HG03575 (cell line): ENCODE data around the gene RTN1.

Experiments
- ATAC-seq: cut with Tn5 transposase; IDR thresholded peaks from one replicate; pipeline ENCODE4 v1.9.1; 2021; ENCODE audit not compliant: unreplicated experiment, insufficient number of reproducible peaks, low FRiP score; ENCODE audit errors: extremely low read depth

Gene RTN1

DNA sequence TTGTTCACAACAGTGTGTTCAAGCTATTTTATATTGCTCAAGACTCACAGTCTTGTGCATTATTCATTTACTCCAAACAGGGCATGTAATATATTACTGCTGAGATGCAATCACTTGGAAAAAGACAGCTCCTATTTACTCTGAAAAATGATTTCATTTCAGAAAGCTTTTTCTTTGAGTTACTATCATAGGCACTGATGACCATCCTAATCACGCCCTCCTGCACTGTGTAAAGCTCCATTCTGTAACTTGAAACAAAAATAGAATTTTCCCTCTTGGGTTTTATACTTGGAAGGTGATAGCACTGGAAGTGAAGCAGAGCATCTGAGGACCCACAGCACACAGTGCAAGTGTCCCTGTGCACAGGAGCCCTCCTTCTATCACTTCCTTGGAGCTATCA lies 55.6 kb downstream of the RTN1 start:
- ATAC-seq = no peak

DNA sequence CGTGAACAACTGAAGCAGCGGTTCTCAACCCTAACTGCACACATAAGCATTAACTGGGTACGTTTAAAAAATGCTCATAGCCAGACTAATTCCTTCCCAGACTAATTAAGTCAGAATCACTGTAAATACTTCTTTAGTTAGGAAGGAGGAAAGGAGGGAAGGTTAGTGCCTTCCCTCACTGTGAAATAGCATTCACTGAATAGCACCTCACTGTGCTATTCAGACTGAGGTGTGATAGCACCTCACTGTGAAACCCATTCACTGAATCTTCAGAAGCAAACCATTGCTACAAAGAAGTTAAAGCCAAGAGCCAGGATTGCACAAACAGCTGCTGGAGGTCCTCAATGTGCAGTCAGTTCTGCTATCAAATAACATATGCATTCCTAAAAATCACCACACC lies 58.8 kb downstream of the RTN1 start:
- no peak for ATAC-seq

DNA sequence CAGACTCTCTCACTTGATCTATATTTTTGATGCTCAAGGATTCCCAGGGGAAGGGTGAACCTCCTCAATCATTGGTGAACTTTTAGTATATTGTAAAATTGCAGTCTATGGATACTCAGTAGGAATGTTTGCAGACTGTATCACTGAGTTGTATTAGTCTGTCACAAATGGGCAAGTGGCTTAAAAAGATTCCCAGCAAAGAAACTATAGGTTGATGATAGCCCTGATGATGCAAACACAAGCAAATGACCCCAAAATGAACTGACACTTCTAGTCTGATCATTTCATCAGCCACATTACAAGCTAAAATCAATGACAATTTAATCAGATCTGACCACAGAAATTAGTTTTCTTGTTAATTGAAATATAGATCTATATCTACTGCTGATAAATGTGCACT lies 59.5 kb downstream of the RTN1 start:
- ATAC-seq = no peak

DNA sequence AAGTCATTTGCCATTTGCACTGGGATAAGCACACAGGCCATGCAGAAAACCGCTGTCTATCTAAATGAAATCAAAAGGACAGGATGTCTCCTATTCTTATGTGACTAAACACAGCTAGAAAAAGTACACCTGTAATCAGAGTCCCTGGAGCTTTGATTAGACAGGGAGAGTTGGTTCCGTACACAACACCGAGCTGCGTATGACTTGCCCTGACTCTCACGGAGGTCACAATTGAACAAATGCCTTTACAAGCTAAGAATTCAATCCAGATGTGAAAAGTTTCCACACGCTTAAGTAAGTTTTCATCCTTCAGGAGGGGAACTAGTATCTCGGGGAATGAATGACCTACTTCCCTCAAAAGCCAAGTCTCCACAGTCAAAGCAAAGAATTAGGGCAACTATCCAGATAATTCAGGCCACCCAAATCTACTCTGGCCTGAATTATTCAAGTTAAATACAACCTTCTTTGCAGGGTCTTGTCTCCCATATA lies 67.5 kb downstream of the RTN1 start:
- no peak for ATAC-seq

DNA sequence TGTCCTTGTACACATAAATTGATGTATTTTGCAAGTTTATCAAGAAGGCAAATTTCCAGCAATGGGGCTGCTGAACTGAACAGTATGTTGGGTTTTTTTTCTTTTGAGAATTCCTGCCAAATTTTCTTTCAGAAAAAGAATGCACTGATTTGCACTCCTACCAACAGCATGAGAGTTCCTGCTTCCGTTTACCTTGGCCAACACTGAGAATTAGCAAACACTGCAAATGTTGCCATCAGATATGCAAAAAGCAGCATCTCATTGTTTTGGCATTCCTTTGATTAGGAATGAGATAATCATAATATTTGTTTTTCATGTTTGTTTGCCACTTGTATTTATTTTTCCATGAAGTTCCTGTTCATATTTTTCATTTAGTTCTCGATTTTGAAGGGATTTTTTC lies 82.4 kb downstream of the RTN1 start:
- ATAC-seq = no peak

DNA sequence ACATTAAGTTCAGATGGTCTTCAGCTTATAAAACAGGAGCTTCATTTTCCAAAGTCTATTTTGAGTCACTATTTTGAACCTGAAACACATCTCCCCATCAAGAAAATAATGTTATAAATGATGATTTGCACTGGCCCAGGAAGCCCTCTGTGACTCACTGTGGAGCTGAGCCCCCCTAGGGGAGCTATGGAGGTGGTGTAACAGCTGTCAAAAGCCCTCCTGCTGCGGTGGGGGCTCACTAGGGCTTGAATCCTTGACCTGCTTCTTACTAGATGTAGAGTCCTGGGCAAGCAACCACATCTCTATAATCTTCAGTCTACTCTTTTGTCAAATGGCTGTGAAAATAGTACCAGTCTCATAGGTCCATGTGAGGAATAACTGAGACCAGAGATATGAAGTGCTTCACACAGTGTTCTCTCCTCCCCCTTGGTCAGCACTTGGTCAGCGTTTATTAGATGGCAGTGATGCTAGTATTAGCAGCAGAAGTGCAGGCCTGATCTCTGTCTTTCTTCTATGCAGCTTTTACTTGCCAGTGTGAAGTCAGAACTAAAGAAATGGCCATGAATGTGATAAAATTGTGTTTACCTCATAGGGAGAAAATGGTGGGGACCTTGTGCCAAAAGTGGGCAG lies 83.4 kb downstream of the RTN1 start:
- no peak for ATAC-seq

DNA sequence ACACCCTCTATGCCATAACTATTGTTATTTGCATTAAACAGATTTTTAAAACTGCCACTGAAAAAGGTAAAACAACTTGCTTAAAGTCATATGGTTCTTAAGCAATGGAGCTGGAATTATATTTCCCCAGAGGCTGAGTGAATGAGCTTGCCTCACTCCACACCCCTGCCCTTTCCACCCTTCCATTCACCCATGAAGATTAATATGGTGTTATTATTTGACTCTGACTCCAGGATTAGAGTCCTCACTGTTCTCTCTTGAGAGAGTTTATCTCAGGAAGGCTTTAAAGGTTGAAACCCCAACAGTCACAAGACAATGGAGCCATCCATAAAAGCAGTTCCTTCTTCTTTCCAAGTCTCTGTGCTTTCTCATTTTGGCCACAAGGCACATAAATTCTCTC lies 84.9 kb downstream of the RTN1 start:
- ATAC-seq = no peak

DNA sequence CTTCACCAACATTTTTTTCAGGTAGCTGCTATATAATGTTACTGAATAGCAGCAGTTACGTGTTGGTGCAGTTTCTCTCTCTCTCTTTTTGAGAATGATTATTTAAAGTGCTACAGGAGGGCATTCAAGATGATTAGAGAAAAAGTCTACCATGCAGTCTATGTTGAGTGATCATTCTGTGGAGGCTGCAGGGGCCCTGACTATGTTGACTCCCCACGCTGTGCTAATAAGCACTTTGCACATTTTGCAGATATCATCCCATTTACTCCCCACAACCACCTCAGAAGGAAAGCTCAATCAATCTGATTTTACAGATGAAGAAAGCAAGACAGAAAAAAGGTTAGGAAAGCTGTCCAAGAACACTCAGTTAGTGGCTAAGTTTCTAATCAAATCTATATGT lies 87.8 kb downstream of the RTN1 start:
- ATAC-seq = no peak

DNA sequence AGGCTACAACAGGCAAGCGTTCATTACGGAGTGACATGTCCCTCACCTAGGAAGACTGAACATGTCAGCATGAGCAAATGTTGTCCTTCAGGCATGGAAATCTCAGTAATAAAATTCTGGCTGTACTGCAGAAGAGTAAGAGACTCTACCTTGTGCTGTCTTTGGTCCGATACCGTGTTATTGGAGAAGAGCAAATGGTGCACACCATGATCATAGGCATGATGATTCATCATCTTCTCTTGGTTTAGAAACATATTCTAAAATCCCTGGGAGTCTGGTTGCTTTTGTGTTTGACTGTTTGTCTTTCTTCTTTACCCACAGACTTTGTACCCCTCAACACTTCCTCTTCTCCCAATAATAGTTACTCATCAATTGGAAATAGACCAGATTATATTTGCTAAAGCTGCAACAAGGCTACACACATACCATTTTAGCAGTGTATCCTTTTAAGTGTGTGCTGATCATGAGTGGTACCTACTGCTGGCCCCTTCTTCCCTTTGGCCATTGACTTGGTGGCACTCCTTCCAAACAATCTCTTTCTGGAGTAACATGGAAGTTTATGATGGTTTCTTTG lies 93.5 kb downstream of the RTN1 start:
- no peak for ATAC-seq

DNA sequence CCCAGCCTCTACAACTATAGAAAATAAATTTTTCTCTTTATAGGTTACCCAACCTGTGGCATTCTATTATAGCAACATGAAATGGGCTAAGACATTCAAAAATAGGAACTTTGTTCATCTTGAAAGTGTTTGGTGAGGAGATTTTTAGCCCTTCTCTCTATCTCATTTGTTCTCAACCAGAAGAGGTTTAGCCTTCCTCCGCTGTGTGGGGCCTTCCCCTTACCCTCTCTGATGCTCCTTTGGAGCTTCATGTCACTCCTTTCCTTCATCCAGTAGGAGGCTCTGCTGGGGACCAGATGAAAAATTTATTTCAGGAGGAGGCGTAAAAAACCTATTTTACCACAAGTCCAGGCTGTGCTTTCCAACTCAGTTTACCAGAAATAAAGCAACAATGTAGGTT lies 94.1 kb downstream of the RTN1 start:
- no peak for ATAC-seq

DNA sequence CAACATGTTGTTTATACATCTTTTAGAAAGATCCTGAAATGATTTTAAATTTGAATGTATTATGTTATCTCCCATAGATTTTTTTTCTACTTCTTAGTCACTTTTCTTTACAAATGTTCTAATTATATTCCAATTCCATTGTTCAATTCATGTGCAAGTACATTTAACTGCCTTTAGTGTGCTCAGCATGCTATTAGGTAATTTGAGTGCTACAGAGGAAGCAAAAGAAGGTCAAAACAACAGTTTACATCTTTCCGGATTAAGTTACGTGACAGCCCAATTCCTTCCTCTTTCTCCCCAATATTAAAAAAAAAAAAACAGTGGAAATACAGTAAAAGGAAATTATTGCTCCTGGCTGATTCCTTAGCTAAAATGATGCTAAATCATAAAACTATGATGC lies 98.3 kb downstream of the RTN1 start:
- no peak for ATAC-seq

DNA sequence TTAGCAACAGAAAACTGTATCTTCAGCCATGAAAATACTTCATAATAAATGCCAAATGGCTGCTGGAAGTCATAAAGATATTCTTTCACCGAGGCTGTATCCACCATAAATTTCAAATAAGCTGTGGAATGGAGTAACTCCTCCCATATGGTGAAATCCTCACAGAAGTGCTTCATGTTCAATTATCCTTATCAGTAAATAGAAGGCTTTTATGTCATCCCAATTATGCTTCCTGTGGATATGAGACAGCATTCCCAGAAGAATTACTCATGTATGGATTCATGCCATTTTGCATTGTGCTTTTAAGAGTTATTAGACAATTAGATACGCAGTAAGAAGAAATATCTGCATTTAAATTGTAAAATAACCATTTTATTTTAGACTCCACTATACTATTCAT lies 99.0 kb downstream of the RTN1 start:
- ATAC-seq = no peak

DNA sequence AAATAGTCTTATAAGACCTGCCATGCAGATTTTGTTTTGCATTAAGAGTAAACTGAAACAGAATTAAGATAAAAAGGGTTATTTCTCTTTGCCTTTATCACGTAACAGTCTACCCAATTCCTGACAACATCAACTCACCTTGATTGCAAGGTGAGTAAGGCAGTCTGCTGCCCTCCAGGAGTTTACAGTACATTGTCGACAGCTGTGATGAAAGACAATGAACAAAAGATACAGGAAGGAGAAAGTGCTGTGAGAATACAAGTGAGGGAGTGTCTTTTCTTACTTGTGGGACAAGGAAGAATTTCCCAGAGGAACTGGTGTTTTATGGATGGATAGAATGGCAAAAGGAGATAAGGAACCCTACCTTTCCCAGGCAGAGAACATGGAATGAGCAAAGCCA lies 101.0 kb downstream of the RTN1 start:
- ATAC-seq = no peak

DNA sequence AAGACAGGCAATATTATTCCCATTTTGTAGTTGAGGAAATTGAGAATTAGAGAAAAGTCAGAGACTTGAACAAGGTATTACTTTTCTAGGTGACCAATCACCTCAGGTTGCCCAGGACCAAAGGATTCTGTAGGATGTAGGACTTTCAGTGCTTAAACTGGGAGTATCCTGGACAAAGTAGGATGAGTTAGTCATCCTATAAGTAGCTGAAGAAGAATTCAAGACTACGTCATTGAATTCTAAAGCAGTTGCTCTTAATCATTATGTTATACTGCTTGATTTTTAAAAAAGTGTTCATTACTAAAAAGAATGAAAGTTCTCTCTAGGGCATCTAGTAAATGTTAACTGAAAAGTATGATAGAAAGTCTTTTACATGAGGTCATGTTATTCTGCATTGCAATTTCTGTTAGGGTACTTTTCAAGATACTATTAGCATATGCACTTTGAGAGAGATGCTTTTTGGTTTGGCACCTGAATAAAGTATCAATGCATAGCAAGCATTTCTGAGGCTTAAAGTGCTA lies 101.7 kb downstream of the RTN1 start:
- no peak for ATAC-seq

DNA sequence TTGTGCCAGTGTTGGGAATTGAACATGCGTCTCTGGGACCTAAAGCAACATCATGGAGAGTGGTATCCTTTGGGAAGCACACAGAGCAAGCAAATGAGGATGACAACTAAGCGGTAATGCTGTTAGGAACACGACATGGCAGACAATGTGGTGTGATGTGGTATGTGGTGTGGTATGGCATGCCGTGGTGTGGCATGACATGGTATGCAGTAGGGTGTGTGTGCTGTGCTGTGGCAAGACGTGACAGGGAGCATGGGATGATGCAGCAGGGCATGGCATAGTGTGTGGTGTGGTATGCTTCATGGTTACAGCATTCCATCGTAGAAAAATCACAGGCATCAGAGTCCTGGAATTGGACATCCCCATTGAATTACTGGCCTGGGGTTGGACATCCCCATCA lies 108.7 kb downstream of the RTN1 start:
- no peak for ATAC-seq

DNA sequence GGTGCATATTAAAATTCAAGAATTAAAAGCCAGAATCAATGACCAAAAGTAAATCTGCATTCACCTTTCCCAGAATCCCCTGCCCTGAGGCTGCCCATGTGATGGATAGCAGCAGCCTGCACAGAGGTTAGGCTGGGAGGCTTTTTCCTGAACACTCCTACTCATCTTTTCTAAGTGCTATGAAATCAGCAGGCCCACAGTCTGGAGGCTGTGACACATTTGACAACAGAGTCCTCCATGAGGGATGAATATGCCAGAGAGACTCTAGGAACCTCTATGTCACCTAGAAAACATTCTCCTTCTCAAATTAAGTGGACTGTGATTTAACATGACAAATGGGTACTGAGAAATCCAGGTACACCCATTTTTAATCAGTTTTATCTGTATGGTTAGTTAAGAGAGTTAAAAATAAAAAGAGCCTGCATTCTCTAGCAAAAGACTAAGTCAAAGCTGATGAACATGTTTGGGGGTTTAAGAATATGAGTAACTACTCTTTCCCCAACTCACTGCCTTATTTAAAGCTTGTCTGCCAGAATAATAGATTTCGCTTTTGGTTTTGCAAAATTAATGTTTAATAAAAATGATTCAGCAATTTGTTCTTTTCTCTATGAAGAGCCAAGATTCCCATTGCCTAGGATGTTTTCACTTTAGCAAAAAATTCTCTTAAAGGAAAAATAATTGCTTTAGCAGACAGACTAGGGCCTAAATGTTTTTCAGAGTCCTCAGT lies 115.0 kb downstream of the RTN1 start:
- ATAC-seq = no peak

DNA sequence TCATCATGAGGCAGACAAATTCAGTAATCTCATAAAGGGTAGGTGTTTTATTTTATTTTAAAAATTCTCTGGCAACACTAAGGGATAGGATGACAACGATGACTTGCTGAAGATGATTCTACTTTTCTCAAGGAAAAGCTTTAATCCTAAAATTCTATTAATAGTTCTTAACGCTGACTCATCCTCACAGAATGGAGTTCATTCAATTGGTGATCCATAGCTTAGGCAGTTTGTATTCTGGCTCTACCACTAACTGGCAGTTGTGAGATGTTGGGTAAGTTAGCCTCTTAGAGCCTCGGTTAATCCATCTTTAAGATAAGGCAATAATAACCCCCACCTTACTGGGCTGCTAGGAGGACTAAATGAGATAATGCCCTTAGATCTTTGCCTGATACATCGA lies 116.3 kb downstream of the RTN1 start:
- no peak for ATAC-seq

DNA sequence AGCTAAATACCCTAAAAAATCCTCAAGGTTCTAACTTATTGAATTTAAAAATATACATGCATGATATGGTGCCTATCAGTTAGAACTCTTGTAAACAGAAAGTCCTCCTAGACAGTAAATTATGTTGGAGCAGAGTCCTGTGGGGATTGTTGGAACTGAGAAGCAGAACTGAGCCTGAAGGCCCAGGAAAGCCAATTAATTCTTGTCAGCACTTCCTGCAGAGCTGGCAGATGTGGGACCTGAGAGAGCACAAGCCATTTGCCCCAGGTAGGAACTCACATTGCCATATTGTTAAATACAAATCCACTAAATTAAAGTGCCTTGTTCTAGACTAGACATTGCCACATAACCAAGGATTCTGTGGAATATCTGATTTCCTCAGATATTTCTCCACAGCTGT lies 117.1 kb downstream of the RTN1 start:
- no peak for ATAC-seq

DNA sequence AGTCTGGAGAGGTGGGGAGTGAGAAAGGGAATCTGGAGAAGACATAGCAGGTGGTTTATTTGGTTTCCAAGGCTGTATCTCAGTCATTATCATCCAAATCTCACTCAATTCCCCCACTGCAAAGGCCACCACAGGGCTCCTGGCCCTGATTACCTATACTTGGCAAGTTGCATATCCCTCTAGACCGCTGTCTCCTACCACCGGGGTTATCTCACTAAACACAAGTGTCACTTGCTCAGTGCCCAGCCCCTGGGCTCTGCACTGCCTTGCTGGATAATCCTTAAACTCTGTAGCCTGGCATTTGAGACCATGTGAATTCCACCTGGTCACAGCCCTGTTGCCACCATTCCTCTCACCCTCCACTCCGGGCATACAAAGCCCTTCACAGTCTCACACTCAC lies 119.0 kb downstream of the RTN1 start:
- ATAC-seq = no peak

DNA sequence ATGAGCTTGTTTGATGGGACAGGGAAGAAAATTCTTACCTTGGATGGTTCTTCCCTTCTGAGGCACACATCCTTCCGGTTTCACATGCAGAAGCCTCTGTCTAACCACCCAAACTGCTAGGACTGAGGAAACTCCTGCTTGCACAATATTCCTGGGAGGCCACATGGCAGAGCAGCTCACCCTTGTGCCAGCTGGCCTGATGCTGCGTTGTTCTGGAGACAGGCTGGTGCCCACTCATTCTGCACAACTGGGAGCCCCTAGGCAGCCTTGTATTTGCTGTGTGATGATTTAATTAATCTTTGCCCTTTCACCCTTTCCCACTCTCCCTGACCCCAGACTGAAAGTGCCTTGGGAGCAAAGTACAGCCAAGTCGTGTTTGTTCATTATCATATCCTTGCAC lies 130.8 kb downstream of the RTN1 start:
- ATAC-seq = no peak
